Neutrophil (primary cell): ENCODE measurements around the gene KRTAP6-2.

Experiments
- H3K27ac ChIP-seq: fragments of 200-600 bp; sonication (generic); 2 replicates; pipeline ENCODE4 v1.5.1; 2016; ENCODE audit warnings: mild to moderate bottlenecking, moderate library complexity
- H3K27me3 ChIP-seq: fragments of 200-600 bp; sonication (generic); 2 replicates; pipeline ENCODE4 v1.6.0; 2016; ENCODE audit warnings: mild to moderate bottlenecking
- H3K36me3 ChIP-seq: fragments of 200-600 bp; sonication (generic); 2 replicates; pipeline ENCODE4 v1.5.1; 2017
- H3K4me1 ChIP-seq, 2 experiments: fragments of 200-600 bp in 1 of 2; sonication (generic) in 1 of 2; 1 replicate in 1 of 2; 2 replicates in 1 of 2; pipeline versions ENCODE4 v1.5.1 to v1.6.1; 2013 to 2016; ENCODE audit warnings: low read depth in 1 of 2, low read length in 1 of 2, mild to moderate bottlenecking in 1 of 2, moderate library complexity in 1 of 2; ENCODE audit not compliant: control insufficient read depth in 1 of 2, insufficient read depth in 1 of 2
- H3K4me3 ChIP-seq, 2 experiments: fragments of 200-600 bp in 1 of 2; sonication (generic) in 1 of 2; 1 replicate in 1 of 2; 2 replicates in 1 of 2; pipeline ENCODE4 v1.5.1; 2013 to 2016; ENCODE audit warnings: low read depth in 1 of 2, low read length in 1 of 2, mild to moderate bottlenecking in 1 of 2, moderate library complexity in 1 of 2
- H3K9me3 ChIP-seq: fragments of 200-600 bp; sonication (generic); 2 replicates; pipeline ENCODE4 v1.5.1; 2016
- CTCF ChIP-seq: fragments of 200-600 bp; sonication (generic); IDR thresholded peaks from 2 replicates; pipeline ENCODE4 v1.5.1; 2016; ENCODE audit warnings: antibody characterized with exemption

The KRTAP6-2 gene, protein sequence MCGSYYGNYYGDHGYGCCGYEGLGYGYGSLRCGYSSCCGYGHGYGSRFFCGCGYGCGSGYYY

GRCh38 chr21:30598802-30599201 lies at the start of gene KRTAP6-2:
TSS of gene KRTAP6-2 (minus strand) at chr21:30598902. CDS start at chr21:30598874, 28 bp downstream.
- no peak for TF ChIP-seq CTCF
- H3K4me3 ChIP-seq = no peak within 1 kb of the TSS
- no peak within 1 kb of the TSS for H3K27ac ChIP-seq
- no peaks in the 10 kb centered on the region for H3K4me1 ChIP-seq
- no peaks in the 10 kb centered on the region for H3K9me3 ChIP-seq
- no peaks in the 10 kb centered on the region for H3K36me3 ChIP-seq
- no peaks in the 10 kb centered on the region for H3K27me3 ChIP-seq

GRCh38 chr21:30646904-30647414 lies 48.3 kb upstream of the KRTAP6-2 start:
- H3K27me3 ChIP-seq = no peaks in the 10 kb centered on the region
- H3K4me1 ChIP-seq = no peaks in the 10 kb centered on the region
- no peaks in the 10 kb centered on the region for H3K36me3 ChIP-seq
- H3K9me3 ChIP-seq = no peaks in the 10 kb centered on the region
- H3K27ac ChIP-seq = no peak overlapping the region
- no peak for TF ChIP-seq CTCF
- H3K4me3 ChIP-seq = no peak overlapping the region

DNA sequence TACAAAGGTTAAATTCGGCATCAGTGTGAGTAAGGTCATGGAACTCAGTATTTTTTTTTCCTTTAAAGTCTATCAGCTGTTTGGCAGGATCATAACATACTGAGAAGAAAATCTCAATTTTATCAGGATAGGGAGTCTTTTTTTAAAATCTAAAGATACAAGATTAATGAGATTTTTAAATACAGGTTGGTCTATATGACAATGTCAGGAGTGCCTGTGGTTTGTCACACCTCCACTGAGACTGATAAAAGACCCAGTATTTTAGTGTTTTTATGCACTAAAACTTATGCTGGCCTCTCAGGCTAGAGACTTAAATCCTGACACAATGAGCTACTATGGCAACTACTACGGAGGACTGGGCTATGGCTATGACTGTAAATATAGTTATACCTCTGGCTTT lies 43.9 kb upstream of the KRTAP6-2 start, which contains the start of gene KRTAP20-3:
TSS of gene KRTAP20-3 (plus strand) at position 301 of the 400 bp plus-strand sequence.
- Histone ChIP-seq H3K4me1 (no peaks in the 10 kb centered on the region), H3K4me3 (no peak within 1 kb of the TSS), H3K27me3 (no peaks in the 10 kb centered on the region), H3K27ac (no peak within 1 kb of the TSS), H3K9me3 (no peaks in the 10 kb centered on the region), H3K36me3 (no peaks in the 10 kb centered on the region)
- TF ChIP-seq CTCF = no peak

DNA sequence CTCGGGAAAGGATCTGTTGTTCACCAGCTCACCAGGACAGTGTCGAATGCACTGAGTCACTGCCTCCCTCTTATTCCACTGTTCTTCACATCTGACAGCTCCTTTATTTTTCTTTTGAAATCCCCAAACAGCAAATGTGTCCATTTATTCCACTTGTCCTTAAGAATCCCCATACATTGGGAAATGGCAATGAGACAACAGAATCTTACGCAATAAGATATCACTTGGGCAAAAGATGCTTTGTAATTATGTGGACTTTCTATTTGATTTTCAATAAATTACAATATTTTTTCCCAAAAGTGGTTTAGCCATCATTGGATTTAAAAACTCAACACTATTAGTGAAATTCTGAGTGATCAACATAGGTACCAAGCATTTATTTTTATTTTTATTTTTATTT lies 40.0 kb upstream of the KRTAP6-2 start:
- Histone ChIP-seq H3K36me3 (no peaks in the 10 kb centered on the region), H3K27ac (no peak overlapping the region), H3K9me3 (no peaks in the 10 kb centered on the region), H3K4me3 (no peak overlapping the region), H3K27me3 (no peaks in the 10 kb centered on the region), H3K4me1 (no peaks in the 10 kb centered on the region)
- no peak for TF ChIP-seq CTCF

DNA sequence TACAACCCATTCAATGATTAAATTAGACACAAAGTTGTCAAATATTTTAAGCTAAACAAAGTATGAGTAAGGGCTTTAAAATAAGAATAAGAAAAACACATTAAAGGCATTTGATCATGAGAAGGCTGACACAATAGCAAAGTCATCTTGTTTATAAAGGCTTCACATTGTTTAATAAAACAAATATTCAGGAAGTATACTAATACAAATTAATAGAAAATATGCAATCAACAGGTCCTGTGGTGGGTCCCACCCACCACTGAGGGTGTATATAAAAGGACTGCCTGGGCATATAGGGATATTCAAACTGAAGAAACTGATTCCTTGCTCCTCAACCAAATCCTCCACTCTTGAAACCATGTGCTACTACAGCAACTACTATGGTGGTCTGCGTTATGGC lies 36.2 kb upstream of the KRTAP6-2 start, which contains the start of gene KRTAP20-2:
TSS of gene KRTAP20-2 (plus strand) at position 301 of the 400 bp plus-strand sequence. CDS start at position 359, 58 bp downstream.
- no peak for TF ChIP-seq CTCF
- Histone ChIP-seq H3K27me3 (no peaks in the 10 kb centered on the region), H3K4me1 (no peaks in the 10 kb centered on the region), H3K9me3 (no peaks in the 10 kb centered on the region), H3K36me3 (no peaks in the 10 kb centered on the region), H3K27ac (no peak within 1 kb of the TSS), H3K4me3 (no peak within 1 kb of the TSS)
